CD14-positive monocyte (primary cell): ENCODE measurements around the gene CSNK2A2. TPM values are rescaled to one million over a fixed set of nuclear protein-coding genes. Genes with fewer than 3 reads are reported as not detected.

Experiments
- DNase-seq, 3 donors: peaks; one replicate each; pipeline ENCODE4 v3.0.0-alpha.2; 2011 to 2022
- H2AFZ ChIP-seq: 2 replicates; pipeline ENCODE4 v1.6.0; 2012; ENCODE audit warnings: mild to moderate bottlenecking, low read depth, low read length, inconsistent platforms; ENCODE audit not compliant: insufficient read depth, poor library complexity, severe bottlenecking
- H3K27ac ChIP-seq, 2 donors: 1 replicate in 1 of 2; 2 replicates in 1 of 2; pipeline ENCODE4 v1.5.1; 2012 to 2013; ENCODE audit warnings: low read length in 2 of 2, control low read depth in 1 of 2, inconsistent platforms in 1 of 2, low read depth in 1 of 2, mild to moderate bottlenecking in 1 of 2
- H3K27me3 ChIP-seq, 2 donors: one replicate each; pipeline versions ENCODE4 v1.6.0 to v1.6.1; 2011 to 2013; ENCODE audit warnings: low read length in 2 of 2; ENCODE audit not compliant: control insufficient read depth in 2 of 2, insufficient read depth in 2 of 2
- H3K36me3 ChIP-seq, 2 donors: replicated peaks in 1 of 2; 1 replicate in 1 of 2; 2 replicates in 1 of 2; pipeline versions ENCODE4 v1.5.1 to v1.6.1; 2012 to 2013; ENCODE audit warnings: low read length in 2 of 2, control low read depth in 1 of 2, inconsistent platforms in 1 of 2, mild to moderate bottlenecking in 1 of 2; ENCODE audit not compliant: insufficient read depth in 2 of 2, control insufficient read depth in 1 of 2
- H3K4me1 ChIP-seq, 2 donors: 1 replicate in 1 of 2; 2 replicates in 1 of 2; pipeline versions ENCODE4 v1.5.1 to v1.6.1; 2012 to 2013; ENCODE audit warnings: low read length in 2 of 2, control low read depth in 1 of 2, inconsistent platforms in 1 of 2, mild to moderate bottlenecking in 1 of 2, moderate library complexity in 1 of 2; ENCODE audit not compliant: insufficient read depth in 2 of 2, control insufficient read depth in 1 of 2
- H3K4me2 ChIP-seq: replicated peaks from 2 replicates; pipeline ENCODE3; 2012; ENCODE audit warnings: low read length, moderate library complexity, mild to moderate bottlenecking; ENCODE audit not compliant: poor library complexity, severe bottlenecking; ENCODE audit errors: extremely low read depth
- H3K4me3 ChIP-seq, 3 experiments: fragments of 200-600 bp in 1 of 3; sonication (generic) in 1 of 3; replicated peaks in 1 of 3; 1 replicate in 2 of 3; 2 replicates in 1 of 3; pipeline ENCODE4 v1.5.1; 2011 to 2013; ENCODE audit warnings: low read length in 3 of 3, mild to moderate bottlenecking in 3 of 3, control low read depth in 2 of 3, low read depth in 2 of 3, inconsistent platforms in 1 of 3, moderate library complexity in 1 of 3
- H3K79me2 ChIP-seq: 2 replicates; pipeline ENCODE4 v1.6.0; 2012; ENCODE audit warnings: mild to moderate bottlenecking, control low read depth, inconsistent platforms, low read length, moderate library complexity; ENCODE audit not compliant: insufficient read depth
- H3K9ac ChIP-seq: 2 replicates; pipeline ENCODE4 v1.6.0; 2017; ENCODE audit warnings: low read length, mild to moderate bottlenecking; ENCODE audit not compliant: insufficient read depth, poor library complexity, severe bottlenecking
- H3K9me3 ChIP-seq, 2 donors: replicated peaks in 1 of 2; 1 replicate in 1 of 2; 2 replicates in 1 of 2; pipeline versions ENCODE4 v1.5.1 to v1.6.1; 2012 to 2013; ENCODE audit warnings: low read length in 2 of 2, control low read depth in 1 of 2; ENCODE audit not compliant: control insufficient read depth in 1 of 2, insufficient read depth in 1 of 2
- H4K20me1 ChIP-seq: 2 replicates; pipeline ENCODE4 v1.6.0; 2012; ENCODE audit warnings: mild to moderate bottlenecking, low read length, control low read depth, moderate library complexity; ENCODE audit not compliant: insufficient read depth
- H3K27ac Mint-ChIP-seq, 7 donors: one replicate each; pipeline ENCODE4 v1.8.0; 2020; ENCODE audit warnings: mild to moderate bottlenecking in 7 of 7, mixed read lengths in 7 of 7, moderate library complexity in 6 of 7, inconsistent platforms in 2 of 7
- H3K27me3 Mint-ChIP-seq, 3 donors: one replicate each; pipeline ENCODE4 v1.8.0; 2021 to 2022; ENCODE audit warnings: low read depth in 3 of 3, mild to moderate bottlenecking in 3 of 3, mixed read lengths in 3 of 3, moderate library complexity in 3 of 3, inconsistent platforms in 1 of 3
- H3K36me3 Mint-ChIP-seq, 2 donors: one replicate each; pipeline ENCODE4 v1.8.0; 2020; ENCODE audit warnings: mixed read lengths in 2 of 2, inconsistent platforms in 1 of 2, mild to moderate bottlenecking in 1 of 2
- H3K4me1 Mint-ChIP-seq: one replicate; pipeline ENCODE4 v1.8.0; 2020; ENCODE audit warnings: mild to moderate bottlenecking, mixed read lengths
- H3K4me3 Mint-ChIP-seq, 2 donors: one replicate each; pipeline ENCODE4 v1.8.0; 2020; ENCODE audit warnings: mild to moderate bottlenecking in 2 of 2, mixed read lengths in 2 of 2, moderate library complexity in 1 of 2
- H3K9me3 Mint-ChIP-seq, 7 donors: one replicate each; pipeline ENCODE4 v1.8.0; 2020 to 2022; ENCODE audit warnings: mixed read lengths in 7 of 7, mild to moderate bottlenecking in 6 of 7, moderate library complexity in 6 of 7, inconsistent platforms in 2 of 7
- CTCF ChIP-seq: fragments of 200-600 bp; IDR thresholded peaks from one replicate; pipeline ENCODE4 v1.8.0; 2022; ENCODE audit warnings: antibody characterized with exemption, mild to moderate bottlenecking
- WGBS: methylation state at CpG from one replicate; pipeline ENCODE4 v1.1.5; 2013; ENCODE audit warnings: missing lambda C conversion rate; ENCODE audit not compliant: insufficient coverage; 5-methylcytosine and 5-hydroxymethylcytosine counted together
- intact Hi-C, 2 donors: fragments of 100-400 bp; cut with micrococcal nuclease; formaldehyde crosslinking; loops; one replicate each; pipeline versions ENCODE4 v1.15.0 to v1.15.1; 2023
- polyA plus RNA-seq, 3 donors: library from polyadenylated mRNA; depleted of rRNA in 1 of 3; unstranded in 2 of 3; stranded (reverse) in 1 of 3; fragments of 300-500 nt in 2 of 3; fragments of >200 nt in 1 of 3; fragmentation: Illumina TruSeq in 2 of 3; gene quantifications; 1 replicate in 2 of 3; 2 replicates in 1 of 3; pipeline ENCODE4 v1.2.3, GENCODE V29; 2012 to 2021

CSNK2A2 gene
- polyA plus RNA-seq, 3 donors: 1.6 to 24.7 (median 9.2) TPM

DNA sequence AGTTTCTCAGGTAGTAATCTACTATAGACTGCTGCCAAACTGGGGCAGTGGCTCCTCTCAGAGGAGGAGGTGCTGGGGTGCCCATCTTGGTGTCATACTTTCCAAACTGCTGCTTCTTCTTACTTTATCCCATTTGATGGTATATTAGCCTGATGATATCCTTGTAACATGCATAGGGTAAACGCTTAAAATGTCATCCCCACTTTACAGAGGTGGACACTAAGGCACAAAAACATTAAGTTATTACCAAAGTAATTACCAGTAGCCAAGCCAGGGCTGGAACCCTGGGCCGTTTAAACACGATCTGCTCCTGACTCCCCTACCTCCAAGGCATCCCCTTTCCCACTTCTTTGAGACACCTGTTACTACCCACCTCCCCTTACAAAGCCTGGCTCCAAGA lies 37.8 kb upstream of the CSNK2A2 start:
- no peak overlapping the region for H3K4me3 Mint-ChIP-seq
- no peaks in the 10 kb centered on the region for H3K36me3 Mint-ChIP-seq
- Histone ChIP-seq H3K27me3 (peaks cover 6 to 10% of the 10 kb centered on the region in 2 donors), H3K36me3 (no peaks in the 10 kb centered on the region), H3K4me3 (peak overlapping the region in 1 of 3 experiments; percentile 72), H3K9ac (no peak overlapping the region), H4K20me1 (no peaks in the 10 kb centered on the region), H3K27ac (no peak overlapping the region), H3K4me1 (peaks cover 5 to 8% of the 10 kb centered on the region in 2 donors), H3K9me3 (no peaks in the 10 kb centered on the region), H2AFZ (no peak overlapping the region), H3K4me2 (peak overlapping the region; percentile 76), H3K79me2 (no peaks in the 10 kb centered on the region)
- DNase-seq: no peak
- TF ChIP-seq CTCF: no peak
- H3K27ac Mint-ChIP-seq: no peak overlapping the region
- peaks cover 12% of the 10 kb centered on the region for H3K4me1 Mint-ChIP-seq
- H3K27me3 Mint-ChIP-seq: peaks cover 16 to 34% (median 30%) of the 10 kb centered on the region in 3 donors
- H3K9me3 Mint-ChIP-seq: peaks cover 0 to 2% (median 0%) of the 10 kb centered on the region in 7 donors
- intact Hi-C loops: no loop called here
- 54% methylated on average over 3 of the region's 3 CpGs for WGBS

DNA sequence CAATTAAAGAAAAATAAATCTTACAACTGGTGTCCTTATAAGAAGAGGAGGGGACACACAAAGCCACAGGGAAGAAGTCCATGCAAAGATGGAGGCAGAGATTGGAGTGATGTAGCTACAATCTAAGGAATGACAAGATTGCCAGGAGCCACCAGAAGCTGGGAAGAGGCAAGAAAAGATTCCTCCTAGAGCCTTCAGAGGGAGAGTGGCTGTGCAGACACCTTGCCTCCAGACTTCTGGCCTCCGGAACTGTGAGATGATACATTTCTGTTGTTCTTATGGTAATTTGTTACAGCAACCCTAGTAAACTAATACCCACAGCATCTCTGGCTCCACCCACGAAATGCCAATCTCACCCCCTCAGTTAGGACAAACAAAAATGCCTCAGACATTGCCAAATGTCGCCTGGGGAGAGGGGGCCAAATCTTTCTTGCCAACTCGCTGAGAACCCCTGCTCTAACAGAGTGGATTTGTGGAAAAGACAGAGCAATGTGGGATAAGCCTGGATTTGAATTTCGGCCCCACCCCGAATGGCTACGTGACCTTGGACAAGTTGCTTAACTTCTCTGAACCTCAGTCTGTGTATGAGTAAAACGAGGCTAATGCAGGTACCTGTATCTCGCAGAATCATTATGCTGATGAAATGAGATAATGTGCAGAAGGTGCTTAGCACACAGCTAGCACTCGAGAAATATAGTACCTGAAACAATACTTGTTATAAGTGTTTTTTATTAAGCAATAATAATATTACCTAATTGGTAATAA lies 37.1 kb upstream of the CSNK2A2 start:
- Histone ChIP-seq H3K9me3 (no peaks in the 10 kb centered on the region), H3K79me2 (no peaks in the 10 kb centered on the region), H3K4me2 (no peak overlapping the region), H3K27ac (no peak overlapping the region), H3K36me3 (no peaks in the 10 kb centered on the region), H4K20me1 (no peaks in the 10 kb centered on the region), H3K9ac (no peak overlapping the region), H3K4me3 (no peak overlapping the region), H3K27me3 (peaks cover 6 to 10% of the 10 kb centered on the region in 2 donors), H3K4me1 (peaks cover 5 to 8% of the 10 kb centered on the region in 2 donors), H2AFZ (no peak overlapping the region)
- intact Hi-C loops: no loop called here
- Mint-ChIP-seq H3K4me1 (peaks cover 12% of the 10 kb centered on the region), H3K4me3 (no peak overlapping the region), H3K36me3 (no peaks in the 10 kb centered on the region), H3K27me3 (peaks cover 16 to 32% (median 30%) of the 10 kb centered on the region in 3 donors), H3K9me3 (peaks cover 0 to 2% (median 0%) of the 10 kb centered on the region in 7 donors), H3K27ac (no peak overlapping the region)
- no peak for DNase-seq
- no peak for TF ChIP-seq CTCF
- 77% methylated on average over 4 of the region's 10 CpGs for WGBS
